ENCODE measurements around the gene YWHAE.

DNA sequence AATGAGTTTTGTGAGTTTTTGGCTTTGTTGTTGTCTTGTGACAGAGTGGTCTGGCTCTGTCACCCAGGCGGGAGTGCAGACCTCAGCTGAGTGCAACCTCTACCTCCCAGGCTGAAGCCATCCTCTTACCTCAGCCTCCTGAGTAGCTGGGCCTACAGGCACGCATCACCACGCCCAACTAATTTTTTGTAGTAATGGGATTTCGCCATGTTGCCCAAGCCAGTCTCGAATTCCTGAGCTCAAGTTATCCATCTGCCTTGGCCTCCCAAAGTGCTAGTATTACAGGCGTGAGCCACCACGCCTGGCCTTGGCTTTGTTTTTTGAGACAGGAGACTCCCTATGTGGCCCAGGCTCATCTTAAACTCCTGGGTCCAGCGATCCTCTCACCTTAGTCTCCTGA is 40.9 kb upstream of the YWHAE start:
- TF ChIP-seq, protein P1, sequence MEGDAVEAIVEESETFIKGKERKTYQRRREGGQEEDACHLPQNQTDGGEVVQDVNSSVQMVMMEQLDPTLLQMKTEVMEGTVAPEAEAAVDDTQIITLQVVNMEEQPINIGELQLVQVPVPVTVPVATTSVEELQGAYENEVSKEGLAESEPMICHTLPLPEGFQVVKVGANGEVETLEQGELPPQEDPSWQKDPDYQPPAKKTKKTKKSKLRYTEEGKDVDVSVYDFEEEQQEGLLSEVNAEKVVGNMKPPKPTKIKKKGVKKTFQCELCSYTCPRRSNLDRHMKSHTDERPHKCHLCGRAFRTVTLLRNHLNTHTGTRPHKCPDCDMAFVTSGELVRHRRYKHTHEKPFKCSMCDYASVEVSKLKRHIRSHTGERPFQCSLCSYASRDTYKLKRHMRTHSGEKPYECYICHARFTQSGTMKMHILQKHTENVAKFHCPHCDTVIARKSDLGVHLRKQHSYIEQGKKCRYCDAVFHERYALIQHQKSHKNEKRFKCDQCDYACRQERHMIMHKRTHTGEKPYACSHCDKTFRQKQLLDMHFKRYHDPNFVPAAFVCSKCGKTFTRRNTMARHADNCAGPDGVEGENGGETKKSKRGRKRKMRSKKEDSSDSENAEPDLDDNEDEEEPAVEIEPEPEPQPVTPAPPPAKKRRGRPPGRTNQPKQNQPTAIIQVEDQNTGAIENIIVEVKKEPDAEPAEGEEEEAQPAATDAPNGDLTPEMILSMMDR (IDR thresholded peaks at IDR 0.05): no peak
- TF ChIP-seq POLR2A (IDR thresholded peaks at IDR 0.05): no peak

All from esophagus squamous epithelium (tissue), 4 donors.